Large intestine (tissue), 3 donors: ENCODE measurements around the gene STK11. TPM values are rescaled to one million over a fixed set of nuclear protein-coding genes. Genes with fewer than 3 reads are reported as not detected.

Experiments used
- DNase-seq, 2 donors: peaks; one replicate each; pipeline versions ENCODE4 v3.0.0 to v3.0.0-alpha.2; 2013
- H3K27ac ChIP-seq: one replicate; pipeline ENCODE4 v1.5.1; 2013; ENCODE audit warnings: low read length
- H3K27me3 ChIP-seq: 2 replicates; pipeline ENCODE4 v1.6.1; 2013; ENCODE audit warnings: low read length; ENCODE audit not compliant: control insufficient read depth, insufficient read depth
- H3K36me3 ChIP-seq: 2 replicates; pipeline ENCODE4 v1.6.1; 2013; ENCODE audit warnings: low read length; ENCODE audit not compliant: control insufficient read depth, insufficient read depth
- H3K4me1 ChIP-seq: one replicate; pipeline ENCODE4 v1.6.1; 2013; ENCODE audit warnings: low read length; ENCODE audit not compliant: control insufficient read depth, insufficient read depth
- H3K4me3 ChIP-seq: one replicate; pipeline ENCODE4 v1.5.1; 2013; ENCODE audit warnings: low read length
- H3K9me3 ChIP-seq: one replicate; pipeline ENCODE4 v1.6.1; 2013; ENCODE audit warnings: mild to moderate bottlenecking, low read depth, low read length, moderate library complexity; ENCODE audit not compliant: control insufficient read depth
- WGBS: methylation state at CpG from one replicate; pipeline ENCODE4 v1.1.5; 2013; ENCODE audit warnings: low lambda C conversion rate; ENCODE audit not compliant: insufficient coverage; 5-methylcytosine and 5-hydroxymethylcytosine counted together
- polyA plus RNA-seq: library from polyadenylated mRNA; unstranded; fragments of 120-200 nt; gene quantifications from one replicate; pipeline ENCODE4 v1.2.1, GENCODE V29; 2013

Gene STK11
- polyA plus RNA-seq, 1 donor = 67.1 TPM

- H3K27ac ChIP-seq = peak overlapping the region; percentile 82
- no CpG with 5 or more reads among the region's 33 CpGs for WGBS
- peaks cover 12% of the 10 kb centered on the region for H3K9me3 ChIP-seq
- H3K4me3 ChIP-seq = peak overlapping the region; percentile 29
- peak in 1 of 2 donors; percentile 67 for DNase-seq
- peaks cover 36% of the 10 kb centered on the region for H3K36me3 ChIP-seq
- H3K27me3 ChIP-seq = no peaks in the 10 kb centered on the region
- peaks cover 87% of the 10 kb centered on the region for H3K4me1 ChIP-seq
Measured at GRCh38 chr19:1259876-1260748, 54.5 kb downstream of the STK11 start.

- no CpG with 5 or more reads among the region's 83 CpGs for WGBS
- H3K36me3 ChIP-seq = peaks cover 27% of the 10 kb centered on the region
- peak; percentile 98 to 99 for DNase-seq
- no peaks in the 10 kb centered on the region for H3K27me3 ChIP-seq
- peaks cover 6% of the 10 kb centered on the region for H3K9me3 ChIP-seq
- peaks cover 86% of the 10 kb centered on the region for H3K4me1 ChIP-seq
- peak overlapping the region; percentile 75 for H3K4me3 ChIP-seq
- H3K27ac ChIP-seq = peak overlapping the region; percentile 100
Measured at GRCh38 chr19:1260749-1261537, 55.4 kb downstream of the STK11 start.

DNA sequence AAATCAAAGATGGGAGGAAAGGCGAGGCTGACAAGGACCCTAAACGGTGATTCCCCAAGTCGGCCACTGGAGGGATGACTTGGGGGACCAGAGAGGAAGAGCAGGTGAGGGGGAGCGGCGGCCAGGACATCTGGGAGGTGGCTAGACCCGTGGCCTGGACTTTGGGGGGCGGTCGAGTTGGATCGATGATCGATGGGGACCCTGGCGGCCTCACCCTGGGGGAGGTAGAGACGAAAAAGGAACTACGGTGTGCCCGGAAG is 55.9 kb downstream of the STK11 start:
- 0% methylated on average over 1 of the region's 14 CpGs for WGBS
- peak in 1 of 2 donors; percentile 56 for DNase-seq
- Histone ChIP-seq H3K4me1 (peaks cover 88% of the 10 kb centered on the region), H3K36me3 (peaks cover 24% of the 10 kb centered on the region), H3K27ac (peak overlapping the region; percentile 100), H3K9me3 (peaks cover 6% of the 10 kb centered on the region), H3K27me3 (no peaks in the 10 kb centered on the region), H3K4me3 (peak overlapping the region; percentile 75)

- H3K27me3 ChIP-seq = no peaks in the 10 kb centered on the region
- peak; percentile 93 to 97 for DNase-seq
- peaks cover 6% of the 10 kb centered on the region for H3K9me3 ChIP-seq
- peak overlapping the region; percentile 100 for H3K27ac ChIP-seq
- WGBS = no CpG with 5 or more reads among the region's 28 CpGs
- peaks cover 18% of the 10 kb centered on the region for H3K36me3 ChIP-seq
- peaks cover 84% of the 10 kb centered on the region for H3K4me1 ChIP-seq
- H3K4me3 ChIP-seq = peak overlapping the region; percentile 75
Measured at GRCh38 chr19:1261798-1262622, 56.4 kb downstream of the STK11 start.

DNA sequence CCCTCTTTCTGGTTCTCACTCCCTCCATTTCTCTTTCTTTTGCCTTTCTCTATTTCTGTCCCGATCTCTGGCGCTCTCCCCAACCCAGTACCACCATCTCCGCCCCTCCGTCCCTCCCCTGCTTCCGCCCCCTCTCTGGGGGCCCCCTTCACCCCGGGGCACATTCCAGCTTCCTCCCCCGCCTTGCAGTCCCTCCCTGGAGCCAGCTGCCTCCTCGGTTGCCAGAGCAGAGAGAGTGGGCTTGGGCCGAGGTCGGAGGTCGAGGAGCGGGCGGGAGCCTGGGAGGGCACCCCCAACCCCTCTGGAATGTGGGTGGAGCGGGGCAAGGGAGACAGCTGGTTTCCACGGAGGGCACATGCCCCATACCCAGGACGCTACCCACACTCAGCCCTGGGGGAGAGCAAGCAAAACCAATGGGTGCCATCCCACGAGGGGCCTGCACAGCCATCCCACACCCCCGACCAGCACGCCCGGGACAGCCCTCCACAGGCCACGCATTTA is 57.1 kb downstream of the STK11 start:
- peak overlapping the region; percentile 75 for H3K4me3 ChIP-seq
- H3K9me3 ChIP-seq = peaks cover 3% of the 10 kb centered on the region
- WGBS = no CpG with 5 or more reads among the region's 21 CpGs
- no peak for DNase-seq
- H3K4me1 ChIP-seq = peaks cover 84% of the 10 kb centered on the region
- H3K36me3 ChIP-seq = peaks cover 12% of the 10 kb centered on the region
- H3K27me3 ChIP-seq = no peaks in the 10 kb centered on the region
- H3K27ac ChIP-seq = peak overlapping the region; percentile 100

- peaks cover 4% of the 10 kb centered on the region for H3K9me3 ChIP-seq
- H3K27ac ChIP-seq = peak overlapping the region; percentile 100
- H3K36me3 ChIP-seq = peaks cover 6% of the 10 kb centered on the region
- peaks cover 84% of the 10 kb centered on the region for H3K4me1 ChIP-seq
- DNase-seq = no peak
- no peaks in the 10 kb centered on the region for H3K27me3 ChIP-seq
- no CpG with 5 or more reads among the region's 5 CpGs for WGBS
- peak overlapping the region; percentile 75 for H3K4me3 ChIP-seq
Measured at GRCh38 chr19:1263188-1263587, 57.6 kb downstream of the STK11 start.

DNA sequence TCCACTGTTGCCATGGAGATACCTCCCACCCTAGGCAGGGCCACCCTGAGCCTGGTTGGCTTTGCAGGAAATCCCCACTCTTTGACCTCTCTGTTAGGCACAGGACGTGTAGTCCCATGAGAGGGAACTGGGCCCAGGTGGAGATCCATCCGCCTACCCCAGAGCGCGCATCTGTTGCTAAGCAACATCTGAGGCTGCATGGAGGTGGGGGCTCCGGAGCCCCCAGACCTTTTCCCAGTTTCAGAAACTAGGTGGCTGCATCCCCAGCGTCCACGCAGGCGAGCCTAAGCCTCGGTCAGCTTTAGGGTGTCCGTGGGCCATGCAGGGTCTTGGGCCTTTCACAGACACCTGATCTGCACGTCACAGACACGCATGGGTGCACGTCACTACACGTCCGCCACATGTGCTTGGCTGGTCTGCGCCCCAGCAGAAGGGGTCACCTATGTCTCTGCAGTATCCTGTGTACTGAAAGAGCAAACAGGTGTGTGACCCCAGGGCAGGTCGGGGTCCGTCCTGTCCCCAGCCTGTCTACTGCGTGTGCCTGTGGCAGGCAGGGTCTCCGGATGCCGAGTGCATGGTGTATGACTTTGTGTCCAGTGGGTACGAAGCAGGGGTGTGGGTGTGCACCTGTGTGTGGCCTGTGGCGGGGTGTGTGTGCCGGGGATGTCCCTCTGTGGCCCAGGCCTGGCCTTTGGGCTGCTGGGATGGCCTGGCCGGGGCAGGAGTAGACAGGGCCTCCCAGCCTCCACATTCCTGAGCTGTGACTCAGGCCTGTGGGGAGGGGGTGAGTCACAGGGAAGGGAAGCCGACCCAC is 59.4 kb downstream of the STK11 start:
- H3K4me3 ChIP-seq = no peak overlapping the region
- no CpG with 5 or more reads among the region's 26 CpGs for WGBS
- DNase-seq = peak; percentile 82 to 89
- no peaks in the 10 kb centered on the region for H3K27me3 ChIP-seq
- peaks cover 72% of the 10 kb centered on the region for H3K4me1 ChIP-seq
- H3K27ac ChIP-seq = peak overlapping the region; percentile 96
- no peaks in the 10 kb centered on the region for H3K36me3 ChIP-seq
- H3K9me3 ChIP-seq = peaks cover 6% of the 10 kb centered on the region

DNA sequence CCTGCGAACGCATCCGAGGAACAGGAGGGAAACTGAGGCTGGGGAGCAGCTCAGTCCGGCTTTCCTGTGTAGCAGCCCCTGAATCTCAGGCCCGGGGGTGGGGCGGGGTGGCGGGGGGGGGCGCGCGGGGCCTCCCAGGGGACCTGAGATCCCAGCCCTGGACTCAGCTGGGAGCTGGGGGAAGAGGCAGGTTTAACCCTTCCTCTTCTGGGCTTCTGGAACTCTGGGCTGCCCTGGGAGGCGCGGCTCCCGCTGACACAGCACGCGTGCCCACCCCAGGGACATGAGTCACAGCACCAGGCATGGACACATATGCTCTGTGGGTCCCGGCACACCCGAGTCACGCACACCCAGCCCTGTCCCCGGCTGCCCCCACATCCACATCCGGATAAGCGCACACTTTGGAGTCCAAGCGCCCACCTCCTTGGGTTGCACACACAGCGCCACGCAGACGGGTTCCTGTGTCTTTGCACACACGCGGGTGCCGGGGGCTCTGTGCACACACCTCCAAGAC is 60.1 kb downstream of the STK11 start:
- no peaks in the 10 kb centered on the region for H3K27me3 ChIP-seq
- H3K4me1 ChIP-seq = peaks cover 69% of the 10 kb centered on the region
- peaks cover 3% of the 10 kb centered on the region for H3K36me3 ChIP-seq
- H3K4me3 ChIP-seq = peak overlapping the region; percentile 46
- H3K27ac ChIP-seq = peak overlapping the region; percentile 96
- peak; percentile 69 to 79 for DNase-seq
- no CpG with 5 or more reads among the region's 28 CpGs for WGBS
- H3K9me3 ChIP-seq = peaks cover 6% of the 10 kb centered on the region

DNA sequence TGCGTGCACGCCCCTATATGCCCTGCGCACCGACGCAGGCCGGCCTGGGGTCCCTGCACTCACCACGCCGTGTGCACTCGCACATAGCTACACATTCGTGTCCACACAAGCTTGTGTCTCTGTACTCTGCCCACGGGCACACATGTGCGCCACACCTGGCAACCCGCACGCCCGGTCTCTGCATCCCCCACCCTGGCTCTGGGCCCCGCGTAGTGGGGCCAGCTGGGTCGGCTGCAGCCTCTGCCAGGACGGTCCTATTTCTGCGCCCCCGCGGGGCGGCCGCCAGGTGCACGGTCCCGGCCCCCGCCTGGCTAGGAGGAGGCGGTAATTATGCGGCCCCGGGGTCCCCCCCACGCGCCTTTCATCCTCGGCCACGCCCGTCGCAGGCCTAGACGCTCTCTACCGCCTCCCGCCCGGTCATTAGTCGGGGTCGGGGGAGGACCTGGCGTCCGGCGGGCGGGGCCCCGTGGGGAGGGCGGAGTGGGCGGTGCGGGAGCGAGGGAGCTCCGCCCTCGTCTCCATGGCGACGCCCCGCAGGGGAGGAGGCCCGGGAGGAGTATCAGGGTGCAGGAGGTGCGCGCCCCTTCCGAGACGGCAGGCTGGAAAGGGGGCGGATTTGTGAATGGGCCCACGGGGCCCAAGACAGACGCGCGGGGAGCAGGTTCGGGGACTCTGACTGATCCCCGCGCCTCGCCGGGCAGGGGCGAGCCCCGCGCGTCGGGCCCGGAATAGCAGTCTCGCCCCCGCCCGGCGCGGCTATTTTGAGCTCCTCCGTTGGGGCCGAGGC is 60.7 kb downstream of the STK11 start:
- DNase-seq = peak; percentile 92 to 97
- Histone ChIP-seq H3K36me3 (peaks cover 9% of the 10 kb centered on the region), H3K4me1 (peaks cover 73% of the 10 kb centered on the region), H3K9me3 (peaks cover 6% of the 10 kb centered on the region), H3K27ac (peak overlapping the region; percentile 96), H3K4me3 (peak overlapping the region; percentile 46), H3K27me3 (no peaks in the 10 kb centered on the region)
- no CpG with 5 or more reads among the region's 84 CpGs for WGBS
